NCI-H146 (cell line): ENCODE measurements around the gene EME2.

Experiments used
- DNase-seq: peaks from one replicate; lab custom pipeline; 2025; lab: John Stamatoyannopoulos, UW

The EME2 gene

GRCh38 chr16:1778200-1779179 lies 5.9 kb downstream of the EME2 start:
- no peak for DNase-seq

- no peak for DNase-seq
These were observed 6.7 kb downstream of the EME2 start for GRCh38 chr16:1779234-1779701.

GRCh38 chr16:1779741-1780676 lies 7.4 kb downstream of the EME2 start:
- no peak for DNase-seq

GRCh38 chr16:1780677-1781072 lies 8.1 kb downstream of the EME2 start:
- no peak for DNase-seq

GRCh38 chr16:1781254-1781653 lies 8.6 kb downstream of the EME2 start:
- DNase-seq: no peak

GRCh38 chr16:1781758-1782407 lies 9.3 kb downstream of the EME2 start:
- peak; percentile 43 for DNase-seq

- peak; percentile 100 for DNase-seq
These were observed 10.0 kb downstream of the EME2 start, which contains the start of the genes NUBP2 and SPSB3 for GRCh38 chr16:1782408-1783264. NUBP2 (plus strand) TSS chr16:1782960; CDS start chr16:1783021, 61 bp downstream. SPSB3 (minus strand) TSS chr16:1782571; CDS start chr16:1781483, 1,088 bp downstream.

- no peak for DNase-seq
These were observed 12.6 kb downstream of the EME2 start for GRCh38 chr16:1784977-1785845.

GRCh38 chr16:1785846-1786170 lies 13.2 kb downstream of the EME2 start:
- DNase-seq: no peak

GRCh38 chr16:1786242-1787055 lies 13.8 kb downstream of the EME2 start:
- DNase-seq: no peak

GRCh38 chr16:1787056-1787321 lies 14.4 kb downstream of the EME2 start:
- no peak for DNase-seq

GRCh38 chr16:1787322-1788094 lies 14.9 kb downstream of the EME2 start:
- no peak for DNase-seq

GRCh38 chr16:1788095-1788707 lies 15.6 kb downstream of the EME2 start:
- no peak for DNase-seq

GRCh38 chr16:1788708-1789100 lies 16.1 kb downstream of the EME2 start:
- DNase-seq: no peak

GRCh38 chr16:1789643-1790045 lies 17.0 kb downstream of the EME2 start:
- no peak for DNase-seq

- DNase-seq: no peak
These were observed 17.6 kb downstream of the EME2 start for GRCh38 chr16:1790261-1790610.

- DNase-seq: no peak
These were observed 18.1 kb downstream of the EME2 start for GRCh38 chr16:1790611-1791255.
